GM18511 (cell line): Measurements from ENCODE around the gene CHN1.

Experiments used
- ATAC-seq: cut with Tn5 transposase; IDR thresholded peaks from one replicate; pipeline ENCODE4 v1.9.1; 2021; ENCODE audit warnings: mild to moderate bottlenecking, moderate library complexity; ENCODE audit not compliant: unreplicated experiment

The CHN1 gene

DNA sequence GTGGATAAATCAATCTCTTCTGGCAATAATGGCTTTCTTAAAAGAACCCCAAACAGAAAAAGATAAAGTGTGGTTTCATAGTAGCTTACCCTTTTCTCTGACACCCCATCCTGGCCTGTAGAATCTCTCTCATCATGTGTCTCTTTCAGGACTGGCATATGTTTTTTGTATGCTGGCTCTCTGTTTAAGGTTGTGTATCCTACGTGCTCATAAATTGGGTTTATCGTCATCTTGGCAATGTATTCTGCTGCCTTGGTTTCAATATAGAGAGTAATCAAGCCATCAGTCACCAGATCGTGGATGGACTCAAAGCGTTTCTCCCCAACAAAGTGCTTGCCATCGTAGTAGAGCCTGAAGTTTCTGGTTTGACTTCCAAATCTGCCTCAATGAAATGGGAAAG is 127.4 kb downstream of the CHN1 start:
- ATAC-seq = no peak

- no peak for ATAC-seq
Measured at GRCh38 chr2:174877301-174877700, 127.9 kb downstream of the CHN1 start.

DNA sequence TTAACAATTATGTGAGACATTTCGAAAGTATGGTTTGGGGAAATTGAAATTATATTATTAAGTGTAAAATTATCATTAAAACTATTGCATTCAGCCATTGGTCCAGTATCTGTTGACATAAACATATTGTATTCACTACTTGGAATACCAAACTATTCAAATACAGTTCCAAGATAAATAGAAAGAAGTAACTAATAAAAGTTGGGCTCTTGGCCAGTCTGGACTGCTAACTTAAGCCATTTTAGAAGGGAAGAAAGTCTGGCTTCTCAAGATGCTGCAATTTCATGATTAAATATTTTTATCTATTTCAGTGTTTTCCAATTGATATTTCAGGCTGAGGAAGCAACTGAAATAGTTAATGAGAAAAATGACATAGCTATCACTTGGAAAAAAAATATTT is 131.1 kb downstream of the CHN1 start:
- ATAC-seq = no peak

DNA sequence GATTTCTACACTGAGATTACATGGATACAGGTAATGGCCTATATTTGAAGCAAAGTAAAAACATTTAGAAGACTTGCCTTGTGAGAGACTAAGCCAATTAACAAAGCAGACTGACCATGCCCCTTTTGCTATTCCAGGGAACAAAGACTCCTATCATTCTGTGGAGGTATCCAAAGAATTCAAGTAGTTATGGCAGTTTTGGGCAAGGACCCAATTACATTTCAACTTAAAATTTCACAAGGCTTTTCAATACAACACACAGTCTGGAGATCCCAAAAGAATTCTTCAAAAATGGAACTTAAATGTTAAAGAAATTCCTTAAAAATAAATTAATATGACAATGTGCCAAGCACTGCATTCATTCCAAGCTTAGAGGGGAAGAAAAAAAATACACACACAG is 131.7 kb downstream of the CHN1 start:
- ATAC-seq = no peak

DNA sequence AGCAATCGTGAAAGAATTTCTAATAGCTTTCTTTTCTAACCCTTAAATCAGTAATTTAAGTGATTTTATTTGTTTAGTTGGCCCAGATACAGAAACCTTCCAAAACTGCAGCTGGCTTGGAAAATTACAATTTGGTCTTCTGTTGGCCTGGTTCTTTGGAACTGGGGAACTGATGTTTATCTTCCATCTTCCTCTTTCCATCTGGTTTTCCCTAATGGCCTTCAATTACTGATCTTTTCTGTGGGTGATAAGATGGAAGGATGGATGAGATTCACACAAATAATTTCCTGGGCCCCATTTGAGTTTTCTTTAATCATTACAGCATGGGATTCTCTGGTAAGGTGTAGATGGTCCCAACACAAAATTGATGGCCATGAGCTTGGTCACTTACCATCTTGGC is 134.4 kb downstream of the CHN1 start:
- ATAC-seq = no peak

GRCh38 chr2:174868878-174869277 is 136.3 kb downstream of the CHN1 start:
- no peak for ATAC-seq

DNA sequence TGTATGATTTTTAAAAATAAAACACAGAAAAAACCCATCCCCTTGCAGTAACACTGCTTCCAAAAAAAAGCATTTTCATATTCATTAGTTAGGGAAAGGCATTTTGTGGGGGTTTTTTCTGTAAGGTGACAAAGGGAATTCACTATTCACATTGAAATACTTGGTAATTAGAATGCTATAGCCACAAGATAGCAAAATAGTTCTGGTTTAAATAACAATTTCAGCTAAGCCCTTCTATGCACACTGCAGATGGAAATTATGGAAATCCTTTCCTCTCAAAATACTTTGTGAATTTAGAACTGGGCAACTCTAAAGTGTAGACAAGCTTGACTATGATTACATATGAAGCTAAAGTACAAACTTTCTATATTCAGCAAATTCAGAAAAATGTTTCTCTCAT is 138.8 kb downstream of the CHN1 start:
- no peak for ATAC-seq

DNA sequence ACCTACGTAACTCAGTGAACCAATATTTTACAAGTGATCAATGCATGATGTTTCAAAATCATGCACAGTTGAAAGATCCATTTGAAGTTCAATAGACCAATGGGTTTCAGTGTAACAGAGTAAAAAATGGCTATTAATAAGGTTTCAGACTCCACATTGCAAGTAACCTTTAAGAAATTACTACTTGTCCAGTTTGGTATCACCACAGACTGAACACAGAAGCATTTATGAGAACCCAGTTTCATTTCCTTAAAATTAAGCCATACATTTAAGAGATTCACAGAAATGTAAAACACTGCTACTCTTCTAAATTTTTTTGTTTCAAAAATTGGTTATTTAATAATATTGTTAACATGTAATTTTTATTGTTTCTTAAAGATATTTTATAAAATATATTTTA is 142.0 kb downstream of the CHN1 start:
- ATAC-seq = no peak

DNA sequence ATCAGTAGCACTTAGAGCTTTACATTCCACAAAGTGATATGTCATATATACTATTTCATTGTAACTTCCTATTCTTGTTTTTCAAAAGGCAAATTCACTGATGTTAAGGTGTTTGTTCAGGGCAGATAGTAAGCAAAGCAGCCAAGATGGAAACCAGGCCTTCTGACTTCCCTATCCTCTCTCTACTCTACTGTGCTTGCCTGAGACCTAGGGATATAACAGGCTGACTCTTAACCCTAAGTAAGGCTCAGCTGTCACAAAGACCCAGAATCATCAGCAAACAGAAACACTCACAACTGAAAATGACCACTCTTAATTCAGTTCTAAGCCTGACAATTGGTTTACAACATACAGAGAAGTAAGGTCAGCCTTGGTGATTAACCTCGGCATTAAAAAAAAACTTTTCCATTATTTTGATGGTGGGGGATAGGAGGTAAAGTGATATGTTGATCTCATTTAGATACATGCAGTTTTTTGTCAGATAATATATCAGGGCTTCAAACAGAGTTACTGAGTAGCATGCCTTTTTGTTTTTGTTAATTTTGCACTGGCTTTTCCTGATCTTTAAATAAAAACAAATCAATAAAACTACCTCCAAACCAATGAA is 145.5 kb downstream of the CHN1 start:
- no peak for ATAC-seq

DNA sequence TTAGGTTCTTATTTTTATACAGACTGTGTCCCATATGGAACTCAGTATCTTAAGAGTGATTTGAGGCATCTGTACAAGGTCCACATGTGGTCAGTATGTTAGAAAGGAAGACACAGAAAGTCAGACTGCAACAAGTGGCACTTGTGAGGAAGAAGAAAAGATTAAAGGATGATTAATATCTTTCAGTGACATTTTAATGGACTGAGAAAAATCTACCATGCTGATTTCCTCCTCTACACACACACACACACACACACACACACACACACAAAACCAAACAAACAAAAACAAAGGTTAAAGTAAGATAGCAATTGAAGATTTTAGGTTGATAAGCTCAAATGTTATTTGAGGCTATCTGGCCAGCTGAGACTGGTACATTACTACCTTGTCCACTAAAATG is 146.4 kb downstream of the CHN1 start:
- ATAC-seq = no peak

DNA sequence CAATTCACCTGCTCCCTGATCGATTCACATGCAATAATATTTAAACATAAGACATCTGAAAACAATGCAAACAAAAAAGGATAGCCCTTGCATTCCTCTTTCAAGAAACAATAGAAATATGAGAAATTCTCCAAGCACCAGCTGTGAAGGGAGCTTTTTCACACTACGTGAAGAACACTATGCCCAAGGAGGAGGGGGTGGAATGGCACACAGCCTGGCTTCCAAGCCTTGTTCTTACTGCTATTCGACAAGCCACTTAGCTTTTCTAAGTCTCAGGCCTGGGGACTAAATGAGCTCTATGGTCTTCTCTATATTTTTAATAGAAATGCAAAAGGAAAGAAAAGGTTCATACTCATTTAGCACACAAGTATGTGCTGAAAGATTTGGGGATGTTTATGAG is 148.7 kb downstream of the CHN1 start:
- ATAC-seq = no peak

DNA sequence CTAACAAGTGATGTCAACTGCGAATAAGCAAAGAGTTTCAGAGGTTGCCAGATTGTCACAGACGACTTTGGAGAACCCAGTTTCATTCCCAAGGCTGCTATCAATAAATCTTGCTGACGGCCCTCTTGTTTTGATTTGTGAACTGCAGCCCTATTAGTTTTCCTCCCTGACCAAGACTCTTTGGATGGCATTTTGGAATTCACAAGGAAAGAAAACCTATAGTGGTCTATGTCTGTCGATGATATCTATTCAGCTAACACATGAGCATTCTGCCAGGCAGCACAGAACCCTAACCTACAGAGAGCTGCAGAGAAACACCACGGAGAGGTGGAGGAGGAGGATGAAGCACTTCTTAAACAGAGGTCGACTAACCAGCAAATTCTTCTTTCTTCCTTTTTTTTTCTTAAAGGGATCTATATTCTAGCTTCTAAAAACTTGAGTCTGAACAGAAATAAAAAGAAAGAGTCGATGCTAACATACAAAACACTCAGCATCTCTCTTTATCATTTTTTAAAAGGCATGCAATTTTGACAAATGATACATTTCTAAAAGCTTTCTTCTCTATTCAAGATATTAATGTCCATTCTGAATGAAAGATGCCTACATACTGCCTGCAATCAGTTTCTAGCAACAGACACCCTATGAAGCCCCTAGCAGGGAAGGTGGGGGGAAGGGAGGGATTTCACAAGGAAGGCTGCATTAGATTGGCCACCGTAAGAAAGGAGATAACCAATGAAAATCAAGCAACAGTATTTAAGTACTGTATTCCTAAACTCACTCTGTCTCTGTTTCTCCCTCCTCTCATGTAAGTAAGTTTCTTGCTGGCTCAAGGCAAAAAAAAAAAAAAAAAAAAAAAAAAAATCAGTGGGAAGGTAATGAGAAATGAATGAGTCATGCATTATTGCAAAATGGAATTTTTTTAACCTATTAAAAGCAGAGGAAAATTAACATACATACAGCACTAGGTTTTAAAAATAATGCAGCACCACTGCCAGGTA is 157.9 kb downstream of the CHN1 start:
- no peak for ATAC-seq

DNA sequence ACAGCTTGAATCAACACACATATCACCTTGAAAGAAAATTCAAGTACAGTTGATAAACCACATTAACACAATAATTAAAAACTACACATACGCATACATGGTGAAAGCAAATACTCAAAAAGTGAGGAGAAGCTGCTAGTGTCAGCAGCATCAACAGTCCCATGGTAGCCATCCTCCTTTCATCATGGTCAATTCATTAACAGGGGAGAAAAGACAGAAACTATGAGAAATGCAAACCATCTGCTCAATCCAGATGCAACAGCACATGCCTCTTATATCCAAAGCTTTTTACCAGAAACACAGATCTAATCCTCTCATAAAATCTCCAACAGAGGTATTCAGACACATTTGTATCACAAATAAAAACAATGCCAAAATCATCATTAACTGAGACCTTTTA is 159.0 kb downstream of the CHN1 start:
- ATAC-seq = no peak

- no peak for ATAC-seq
Measured at GRCh38 chr2:174844295-174844708, 160.9 kb downstream of the CHN1 start.

- no peak for ATAC-seq
Measured at GRCh38 chr2:174842496-174842895, 162.7 kb downstream of the CHN1 start.

GRCh38 chr2:174841936-174842335 is 163.2 kb downstream of the CHN1 start:
- ATAC-seq = no peak

GRCh38 chr2:174841350-174841749 is 163.8 kb downstream of the CHN1 start:
- ATAC-seq = no peak

GRCh38 chr2:174840436-174840835 is 164.7 kb downstream of the CHN1 start:
- no peak for ATAC-seq

GRCh38 chr2:174839662-174840061 is 165.5 kb downstream of the CHN1 start:
- no peak for ATAC-seq

- ATAC-seq = no peak
Measured at GRCh38 chr2:174836995-174837390, 168.2 kb downstream of the CHN1 start.

GRCh38 chr2:174836377-174836994 is 168.7 kb downstream of the CHN1 start:
- no peak for ATAC-seq

- no peak for ATAC-seq
Measured at GRCh38 chr2:174835797-174836255, 169.4 kb downstream of the CHN1 start.
